Stimulated activated CD8-positive, alpha-beta memory T cell treated with anti-CD3 and anti-CD28 coated beads, Interleukin-4, amount 100 ng/mL, for 48 hours (primary cell): ENCODE data around the gene BYSL.

Source experiments
- DNase-seq: peaks from one replicate; pipeline ENCODE4 v3.0.0-alpha.2; 2020

The BYSL gene

GRCh38 chr6:41920921-41921711, at the start of gene BYSL, which contains the start of gene MED20:
Gene BYSL, plus strand, starts transcription at chr6:41921499. Its CDS starts 64 bp downstream, at chr6:41921563.
Gene MED20, minus strand, starts transcription at chr6:41921139. Its CDS starts 121 bp downstream, at chr6:41921018.
- peak; percentile 98 for DNase-seq

GRCh38 chr6:41871691-41872090, 49.6 kb upstream of the BYSL start:
- DNase-seq: no peak

- DNase-seq: no peak
Observed at GRCh38 chr6:41872147-41872546, 49.2 kb upstream of the BYSL start.

GRCh38 chr6:41874741-41875140, 46.6 kb upstream of the BYSL start:
- no peak for DNase-seq

- DNase-seq: no peak
Observed at GRCh38 chr6:41877051-41877680, 44.1 kb upstream of the BYSL start.

GRCh38 chr6:41878246-41878645, 43.1 kb upstream of the BYSL start:
- no peak for DNase-seq

GRCh38 chr6:41878961-41879405, 42.3 kb upstream of the BYSL start:
- no peak for DNase-seq

- no peak for DNase-seq
Observed at GRCh38 chr6:41881506-41881905, 39.8 kb upstream of the BYSL start.

GRCh38 chr6:41884957-41885356, 36.3 kb upstream of the BYSL start:
- DNase-seq: no peak

- DNase-seq: no peak
Observed at GRCh38 chr6:41885930-41886329, 35.4 kb upstream of the BYSL start.

- DNase-seq: no peak
Observed at GRCh38 chr6:41887331-41887751, 34.0 kb upstream of the BYSL start.

GRCh38 chr6:41892921-41893564, 28.3 kb upstream of the BYSL start:
- no peak for DNase-seq

GRCh38 chr6:41894366-41895299, 26.7 kb upstream of the BYSL start:
- no peak for DNase-seq

GRCh38 chr6:41895300-41896233, 25.7 kb upstream of the BYSL start, which contains the start of gene USP49:
Gene USP49, minus strand, starts transcription at chr6:41895375. Its CDS starts 88,392 bp downstream, at chr6:41806983.
- DNase-seq: peak; percentile 96

- DNase-seq: no peak
Observed at GRCh38 chr6:41896281-41896680, 25.0 kb upstream of the BYSL start.

GRCh38 chr6:41900861-41901260, 20.4 kb upstream of the BYSL start:
- no peak for DNase-seq

GRCh38 chr6:41901882-41902519, 19.3 kb upstream of the BYSL start:
- peak; percentile 62 for DNase-seq

- no peak for DNase-seq
Observed at GRCh38 chr6:41909727-41910126, 11.6 kb upstream of the BYSL start.

- DNase-seq: no peak
Observed at GRCh38 chr6:41914343-41914742, 7.0 kb upstream of the BYSL start.

- no peak for DNase-seq
Observed at GRCh38 chr6:41914869-41915530, 6.3 kb upstream of the BYSL start.
